GM12891 (cell line): ENCODE results near the gene PEX14.

ENCODE experiments used
- POLR2A ChIP-seq: IDR thresholded peaks from 2 replicates; pipeline ENCODE4 v1.6.1; 2011; ENCODE audit warnings: low read depth, low read length, control low read depth
- POLR2AphosphoS5 ChIP-seq: IDR thresholded peaks from 2 replicates; pipeline ENCODE4 v1.6.1; 2011; ENCODE audit warnings: low read depth, low read length, control low read depth
- POU2F2 ChIP-seq: IDR thresholded peaks from 2 replicates; pipeline ENCODE4 v1.6.1; 2011; ENCODE audit warnings: low read depth, mild to moderate bottlenecking, control low read depth, low read length, moderate library complexity
- SPI1 ChIP-seq: IDR thresholded peaks from 2 replicates; pipeline ENCODE4 v1.6.1; 2011; ENCODE audit warnings: low read depth, low read length, control low read depth
- TAF1 ChIP-seq: IDR thresholded peaks from 2 replicates; pipeline ENCODE4 v1.6.1; 2011; ENCODE audit warnings: low read depth, low read length, control low read depth

- TF ChIP-seq TAF1 (no peak), POLR2A (no peak), POLR2AphosphoS5 (no peak), SPI1 (no peak), POU2F2 (no peak)
These were observed 66.5 kb downstream of the PEX14 start for GRCh38 chr1:10541286-10541685.
